ENCODE data around the gene YIPF1. TPM values are rescaled to one million over a fixed set of nuclear protein-coding genes. Genes with fewer than 3 reads are reported as not detected.

Gene YIPF1
- polyA plus RNA-seq (ENCODE audit: insufficient read length in 4 of 4), result 10 to 100 TPM; 34.7 to 37.5 (median 36.6) TPM

DNA sequence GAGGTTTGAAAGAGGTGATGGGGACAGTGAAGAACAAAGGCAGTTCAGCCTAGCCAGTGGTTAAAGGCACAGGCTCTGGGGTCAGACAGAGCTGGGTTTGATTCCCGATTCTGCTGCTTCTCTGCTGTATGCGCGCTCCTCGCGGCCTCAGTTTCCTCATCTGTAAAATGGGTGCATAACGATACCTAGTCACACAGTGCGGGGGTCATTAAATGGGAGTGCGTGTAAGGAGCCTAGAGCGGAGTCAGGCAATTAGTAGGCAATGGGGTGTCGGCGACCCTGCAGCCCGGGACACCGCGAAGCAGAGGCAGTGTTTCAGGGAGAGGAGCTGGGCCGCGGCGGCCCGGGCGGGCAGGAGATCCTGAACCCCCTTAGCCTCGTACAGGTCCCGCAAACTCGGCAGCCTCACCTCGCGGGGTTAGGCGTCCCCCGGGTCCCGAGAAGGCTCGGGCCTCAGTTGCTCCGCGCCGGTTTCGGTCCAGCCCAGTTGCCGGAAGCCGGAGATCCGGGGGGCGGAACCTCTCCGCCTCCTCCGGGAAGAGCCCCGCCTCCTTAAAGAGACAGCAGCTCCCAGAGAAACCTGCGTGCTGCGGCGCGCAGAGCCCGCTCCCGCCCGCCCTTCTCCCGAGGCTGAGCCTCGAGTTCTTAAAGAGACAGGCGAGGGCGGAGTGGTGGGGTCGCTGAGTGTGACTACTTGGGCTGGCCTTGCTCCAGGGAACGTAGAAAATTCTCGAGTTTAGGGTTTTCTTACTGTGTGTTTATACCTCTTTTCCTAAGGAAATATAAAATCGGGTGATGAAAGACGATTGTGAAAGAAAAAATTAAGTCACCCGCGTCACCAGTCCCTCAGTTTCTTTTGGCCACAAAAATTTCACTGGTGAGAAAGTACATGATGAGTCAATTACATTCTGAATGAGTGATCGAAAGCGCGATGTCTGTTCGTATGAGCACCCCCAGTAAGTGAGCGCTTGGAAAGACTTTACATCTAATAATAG lies at the start of gene YIPF1:
Gene YIPF1, minus strand, starts transcription at position 494 of the 995 bp plus-strand sequence. CDS start 860 bp downstream, outside the sequence.
- DNase-seq (ENCODE audit: low read depth in 4 of 4, low spot score in 3 of 4), result peak; percentile 73 to 81 (median 75)

DNA sequence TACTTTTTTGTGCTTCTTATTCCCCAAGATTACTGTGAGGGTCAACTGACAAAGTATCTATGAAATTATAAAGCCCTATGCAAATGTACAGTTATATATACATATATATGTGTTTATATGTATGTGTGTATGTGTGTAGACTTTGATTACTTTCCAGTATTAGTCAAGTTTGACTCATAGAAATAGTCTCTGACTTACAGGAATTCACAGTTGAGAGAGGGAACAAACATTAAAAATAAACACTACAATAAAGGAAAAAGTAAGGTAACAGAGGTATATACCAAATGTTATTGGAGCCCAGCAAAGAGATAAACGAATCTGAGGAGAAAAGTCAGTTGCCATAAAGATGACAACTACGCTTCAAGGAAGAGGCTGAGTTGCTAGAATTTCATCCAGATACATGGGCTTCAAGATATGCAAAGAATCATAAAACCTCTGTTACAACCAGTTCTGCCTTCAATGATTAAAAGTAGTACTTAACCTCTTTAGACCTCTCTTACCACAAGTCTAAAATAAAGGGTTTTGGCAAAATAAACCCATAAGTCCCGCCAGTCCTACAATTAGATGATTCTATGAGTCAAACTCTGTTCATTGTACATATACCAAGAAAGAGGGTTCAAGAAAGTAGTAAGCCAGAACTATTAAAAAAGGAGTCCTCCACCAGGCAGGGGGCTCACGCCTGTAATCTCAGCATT lies 48.7 kb upstream of the YIPF1 start:
- no peak for DNase-seq (ENCODE audit: low read depth in 4 of 4, low spot score in 3 of 4)

DNA sequence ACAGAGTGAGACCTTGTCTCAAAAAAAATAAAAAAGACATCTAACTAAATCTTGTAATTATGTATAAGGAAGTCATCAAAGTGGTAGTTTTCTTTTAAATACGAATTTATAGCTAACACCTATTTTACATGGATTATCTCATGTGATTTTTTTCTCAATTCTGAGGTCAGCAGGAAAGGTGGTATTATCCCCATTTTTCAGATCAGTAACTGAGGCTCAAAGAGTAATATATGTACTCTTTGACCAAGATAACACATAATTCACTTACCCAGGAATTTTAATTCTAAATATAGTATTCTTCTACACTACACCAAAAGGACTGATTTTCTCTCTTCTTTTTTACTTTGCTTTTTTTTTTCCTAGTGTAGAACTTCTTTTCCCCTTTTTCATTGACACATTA lies 46.8 kb upstream of the YIPF1 start:
- DNase-seq (ENCODE audit: low read depth in 4 of 4, low spot score in 3 of 4), result no peak

DNA sequence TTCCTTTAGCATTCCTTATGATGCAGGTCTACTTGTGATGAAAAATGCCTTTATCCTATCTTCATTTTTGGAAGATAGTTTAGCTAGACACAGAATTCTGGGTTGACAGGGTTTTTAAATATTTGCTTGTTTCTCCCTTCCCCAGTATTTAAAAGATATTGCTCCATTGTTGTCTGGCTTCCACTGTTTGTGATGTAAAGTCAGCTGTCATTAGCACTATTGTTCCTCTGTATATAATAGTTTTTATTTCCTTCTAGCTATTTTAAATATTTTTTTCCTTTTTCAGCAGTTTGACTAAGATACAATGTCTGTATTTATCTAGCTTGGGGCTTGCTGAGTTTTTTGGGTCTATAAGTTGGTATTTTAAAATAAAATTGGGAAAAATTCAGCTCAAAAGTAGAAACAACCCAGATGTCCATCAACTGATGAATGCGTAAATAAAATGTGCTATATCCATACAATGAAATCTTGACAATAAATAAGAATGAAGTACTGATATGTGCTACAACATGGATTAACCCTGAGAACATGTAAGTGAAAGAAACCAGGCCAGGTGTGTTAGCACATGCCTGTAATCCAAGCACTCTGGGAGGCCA lies 44.7 kb upstream of the YIPF1 start:
- no peak for DNase-seq (ENCODE audit: low read depth in 4 of 4, low spot score in 3 of 4)

DNA sequence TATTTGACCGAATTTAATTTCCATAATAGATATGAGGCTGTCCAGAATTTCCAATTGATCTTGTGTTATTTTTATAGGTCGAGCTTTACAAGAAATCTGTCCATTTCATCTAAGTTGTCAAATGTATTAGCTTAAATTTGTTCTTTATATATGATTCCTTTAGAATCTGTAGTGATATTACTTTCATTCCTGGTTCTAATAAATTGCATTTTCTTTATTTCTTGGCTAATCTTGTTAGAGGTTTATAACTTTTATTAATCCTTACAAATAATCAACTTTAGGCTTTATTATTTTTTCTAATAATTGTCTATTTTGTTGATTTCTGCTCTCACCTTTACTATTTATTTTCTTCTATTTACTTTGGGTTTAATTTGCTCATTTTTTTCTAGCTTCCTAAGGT lies 41.9 kb upstream of the YIPF1 start:
- no peak for DNase-seq (ENCODE audit: low read depth in 4 of 4, low spot score in 3 of 4)

DNA sequence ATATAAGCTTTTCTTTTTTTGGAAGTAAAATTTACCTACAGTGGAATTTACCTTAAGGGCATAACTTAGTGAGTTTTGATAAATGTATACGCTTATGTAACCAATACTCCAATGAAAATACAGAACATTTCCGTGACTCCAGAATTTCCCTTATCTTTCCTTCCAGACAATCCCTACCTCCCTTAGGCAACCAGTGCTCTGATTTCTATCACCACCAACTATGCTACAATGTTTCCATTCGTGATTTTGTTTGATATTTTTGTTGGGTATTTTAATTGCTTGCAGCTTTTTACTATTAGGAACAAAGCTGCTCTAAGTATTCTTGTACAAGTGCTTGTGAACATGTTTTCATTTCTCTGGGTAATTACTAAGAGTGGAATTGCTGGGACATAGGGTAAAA lies 41.3 kb upstream of the YIPF1 start:
- DNase-seq (ENCODE audit: low read depth in 4 of 4, low spot score in 3 of 4), result no peak

DNA sequence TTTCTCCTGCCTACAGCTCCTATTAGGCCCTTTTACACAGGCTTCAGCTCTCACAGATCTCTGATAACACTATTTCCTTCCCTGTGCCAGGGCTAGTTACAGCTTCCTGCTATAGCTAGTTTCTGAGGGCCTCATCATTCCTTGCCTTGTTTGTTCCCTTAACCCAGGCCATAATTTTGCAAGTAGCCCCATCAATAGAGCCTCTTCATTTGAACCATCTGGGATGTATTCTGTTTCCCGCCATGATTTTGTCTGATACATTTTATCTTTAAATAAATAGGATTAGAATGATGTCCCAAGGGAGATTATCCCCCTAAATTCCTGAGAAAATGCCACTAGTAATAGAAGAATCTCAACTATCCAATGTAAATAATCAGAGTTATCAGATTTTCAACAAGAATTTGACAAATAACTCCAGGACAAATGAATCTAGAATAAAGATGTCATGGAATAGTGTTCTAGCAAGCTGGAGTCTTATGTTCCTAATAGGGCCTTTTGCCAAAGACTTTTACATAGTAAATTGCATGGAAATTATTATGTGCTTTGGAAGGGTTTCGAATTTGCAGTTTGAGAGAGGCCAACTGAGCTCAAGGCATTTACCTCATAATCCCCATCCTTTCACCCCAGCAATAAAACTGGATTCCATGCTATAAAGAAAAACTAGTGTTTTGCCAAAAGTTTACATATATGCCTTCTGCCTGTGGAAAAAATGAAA lies 39.8 kb upstream of the YIPF1 start:
- DNase-seq (ENCODE audit: low read depth in 4 of 4, low spot score in 3 of 4), result peak in 1 of 4 donors; percentile 34

DNA sequence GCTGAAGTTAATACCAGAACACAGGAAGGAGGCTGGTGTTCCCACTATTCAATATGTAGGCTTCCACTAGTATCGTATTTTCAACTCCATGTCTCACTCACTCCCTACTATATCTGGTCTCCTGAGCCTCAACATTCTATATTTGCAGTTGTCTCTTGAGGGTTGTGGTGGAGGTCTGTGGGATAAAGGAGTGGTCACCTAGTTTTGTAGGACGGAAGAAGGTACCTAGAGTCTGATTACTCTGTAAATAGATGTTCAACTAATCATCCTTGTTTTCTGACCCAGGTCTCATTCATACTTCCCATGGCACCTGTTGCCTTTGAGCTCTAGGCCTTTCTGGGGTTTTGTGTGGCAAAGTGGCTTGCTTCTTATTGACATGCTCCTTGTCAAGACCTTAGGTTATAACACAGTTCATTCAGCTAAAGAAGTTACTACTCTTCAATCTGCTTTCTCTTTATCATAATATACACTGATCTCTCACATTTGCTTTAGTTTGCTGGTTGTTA lies 37.8 kb upstream of the YIPF1 start:
- DNase-seq (ENCODE audit: low read depth in 4 of 4, low spot score in 3 of 4), result no peak

DNA sequence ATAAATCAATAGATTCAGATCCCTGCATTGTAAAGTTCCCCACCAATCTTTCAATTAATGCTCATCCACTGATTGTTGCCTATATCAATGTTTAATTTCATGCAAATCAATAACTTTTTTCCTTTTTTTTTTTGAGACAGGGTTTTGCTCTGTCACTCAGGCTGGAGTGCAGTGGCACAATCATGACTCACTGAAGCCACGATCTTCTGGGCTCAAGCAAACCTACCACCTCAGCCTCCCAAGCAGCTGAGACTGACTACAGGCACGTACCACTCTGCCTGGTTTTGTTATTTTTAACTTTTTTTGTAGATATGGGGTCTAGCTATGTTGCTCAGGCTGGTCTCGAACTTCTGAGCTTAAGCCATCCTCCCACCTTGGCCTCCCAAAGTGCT lies 30.1 kb upstream of the YIPF1 start:
- DNase-seq (ENCODE audit: low read depth in 4 of 4, low spot score in 3 of 4), result no peak

DNA sequence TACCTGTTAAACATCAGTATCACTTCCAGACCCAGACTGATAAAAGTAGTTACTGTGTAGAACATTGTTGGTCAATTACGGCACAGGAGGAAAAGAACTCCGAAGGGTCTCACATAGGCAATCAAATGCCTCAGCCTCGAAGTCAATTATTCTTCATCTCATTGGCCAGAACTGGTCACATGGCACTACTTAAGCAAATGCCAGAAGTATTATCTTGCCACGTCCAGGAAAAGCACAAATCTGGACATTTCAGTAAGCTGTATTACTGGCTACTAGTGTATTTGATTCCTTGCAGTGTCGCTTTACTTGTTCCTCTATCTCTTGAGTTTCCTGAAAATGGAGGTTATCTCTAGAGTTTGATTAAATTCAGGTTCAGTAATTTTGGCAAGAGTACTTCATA lies 28.7 kb upstream of the YIPF1 start:
- no peak for DNase-seq (ENCODE audit: low read depth in 4 of 4, low spot score in 3 of 4)

DNA sequence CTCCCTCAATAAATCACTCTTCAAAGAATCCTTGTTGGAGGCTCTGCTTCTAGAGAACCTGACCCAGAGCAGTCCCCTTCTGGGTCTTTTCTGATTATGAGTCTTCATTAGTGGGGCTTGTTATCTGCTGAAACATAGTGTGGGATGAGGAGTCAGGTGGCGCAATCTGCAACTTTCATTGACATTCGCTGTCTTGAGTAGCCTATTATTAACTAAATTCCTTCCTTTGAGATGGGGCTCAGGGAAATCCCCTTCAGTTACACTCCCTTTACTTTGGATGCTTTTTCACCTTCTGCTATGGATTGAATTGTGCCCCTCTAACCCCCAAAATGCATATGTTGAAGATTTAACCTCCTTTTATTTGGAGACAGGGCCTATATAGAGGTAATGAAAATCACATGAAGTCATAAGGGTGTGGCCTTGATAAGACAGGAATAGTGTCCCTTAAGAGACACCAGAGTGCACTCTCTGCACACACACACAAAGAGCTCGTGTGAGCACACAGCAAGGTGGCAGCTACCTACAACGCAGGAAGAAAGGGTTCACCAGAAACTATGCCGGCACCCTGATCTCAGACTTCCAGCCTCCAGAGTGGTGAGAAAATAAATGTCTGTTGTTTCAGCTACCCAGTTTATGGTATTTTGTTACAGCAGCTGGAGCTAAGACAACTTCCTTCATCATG lies 23.9 kb upstream of the YIPF1 start:
- no peak for DNase-seq (ENCODE audit: low read depth in 4 of 4, low spot score in 3 of 4)

DNA sequence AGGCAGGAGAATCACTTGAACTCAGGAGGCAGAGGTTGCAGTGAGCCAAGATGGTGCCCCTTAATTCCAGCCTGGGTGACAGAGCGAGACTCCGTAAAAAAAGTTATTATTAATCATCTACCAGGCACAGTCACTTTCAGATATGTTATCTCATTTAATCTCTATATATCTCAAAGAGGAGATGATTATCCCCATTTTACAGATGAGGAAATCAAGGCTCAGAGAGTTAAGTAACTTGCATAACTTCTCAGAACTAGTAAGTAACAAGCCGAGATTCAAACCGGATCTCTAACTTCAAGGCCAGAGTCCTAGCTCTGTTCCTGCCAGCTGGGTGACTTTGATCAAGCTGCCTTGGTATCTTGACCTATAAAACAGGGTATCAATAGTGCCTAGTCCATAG lies 21.8 kb upstream of the YIPF1 start:
- no peak for DNase-seq (ENCODE audit: low read depth in 4 of 4, low spot score in 3 of 4)

DNA sequence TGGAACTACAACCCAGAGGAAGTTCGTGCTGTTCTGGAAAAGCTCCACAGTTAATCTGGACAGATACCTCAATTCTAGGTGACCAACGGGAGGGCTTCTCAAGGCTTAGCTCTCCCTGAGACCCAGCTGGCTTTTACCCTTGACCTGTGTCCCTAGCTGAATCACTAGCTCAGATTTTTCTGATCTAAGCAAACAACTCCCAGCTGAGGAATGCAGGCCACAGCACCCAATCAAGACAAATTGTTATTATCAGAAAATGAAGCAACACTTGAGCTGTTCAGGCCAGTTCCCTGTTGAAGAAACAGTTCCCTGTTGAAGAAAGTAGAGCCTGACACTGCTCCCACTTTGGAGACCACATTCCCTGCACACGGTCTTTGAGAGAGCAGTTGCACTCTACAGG lies 20.3 kb upstream of the YIPF1 start:
- DNase-seq (ENCODE audit: low read depth in 4 of 4, low spot score in 3 of 4), result no peak

DNA sequence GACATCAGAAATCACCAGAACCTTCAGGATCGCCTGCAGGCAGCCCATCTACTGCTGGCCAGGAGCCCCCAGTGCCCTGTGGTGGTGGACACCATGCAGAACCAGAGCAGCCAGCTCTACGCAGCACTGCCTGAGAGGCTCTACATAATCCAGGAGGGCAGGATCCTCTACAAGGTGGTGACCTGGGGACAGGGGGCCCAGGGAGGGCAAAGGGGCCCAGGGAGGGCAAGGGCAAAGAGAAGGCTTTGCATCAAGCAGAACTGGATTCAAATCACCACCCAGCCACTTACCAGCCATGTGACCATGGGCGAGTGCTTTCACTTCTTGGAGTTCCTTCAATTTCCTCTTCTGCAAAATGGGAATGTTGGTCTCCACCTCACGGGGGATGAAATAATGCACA lies 16.5 kb upstream of the YIPF1 start:
- no peak for DNase-seq (ENCODE audit: low read depth in 4 of 4, low spot score in 3 of 4)

DNA sequence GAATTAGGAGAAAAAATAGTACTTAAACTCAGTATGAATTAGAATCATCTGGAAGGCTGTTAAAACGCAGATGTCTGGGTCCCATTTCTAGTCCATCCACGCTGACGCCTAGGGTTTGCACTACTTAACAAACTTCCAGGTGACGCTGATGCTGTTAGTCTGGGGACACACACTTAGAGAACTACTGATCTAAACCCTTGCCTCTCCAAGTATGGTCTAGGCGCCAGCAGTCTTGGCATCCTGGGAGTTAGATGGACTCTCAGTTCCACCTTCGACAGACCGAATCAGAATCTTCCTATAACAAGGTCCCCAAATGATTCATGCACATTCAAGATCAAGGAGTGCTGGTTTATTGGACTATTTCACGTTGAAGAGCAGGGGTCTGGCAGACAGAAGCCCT lies 15.9 kb upstream of the YIPF1 start:
- DNase-seq (ENCODE audit: low read depth in 4 of 4, low spot score in 3 of 4), result no peak

DNA sequence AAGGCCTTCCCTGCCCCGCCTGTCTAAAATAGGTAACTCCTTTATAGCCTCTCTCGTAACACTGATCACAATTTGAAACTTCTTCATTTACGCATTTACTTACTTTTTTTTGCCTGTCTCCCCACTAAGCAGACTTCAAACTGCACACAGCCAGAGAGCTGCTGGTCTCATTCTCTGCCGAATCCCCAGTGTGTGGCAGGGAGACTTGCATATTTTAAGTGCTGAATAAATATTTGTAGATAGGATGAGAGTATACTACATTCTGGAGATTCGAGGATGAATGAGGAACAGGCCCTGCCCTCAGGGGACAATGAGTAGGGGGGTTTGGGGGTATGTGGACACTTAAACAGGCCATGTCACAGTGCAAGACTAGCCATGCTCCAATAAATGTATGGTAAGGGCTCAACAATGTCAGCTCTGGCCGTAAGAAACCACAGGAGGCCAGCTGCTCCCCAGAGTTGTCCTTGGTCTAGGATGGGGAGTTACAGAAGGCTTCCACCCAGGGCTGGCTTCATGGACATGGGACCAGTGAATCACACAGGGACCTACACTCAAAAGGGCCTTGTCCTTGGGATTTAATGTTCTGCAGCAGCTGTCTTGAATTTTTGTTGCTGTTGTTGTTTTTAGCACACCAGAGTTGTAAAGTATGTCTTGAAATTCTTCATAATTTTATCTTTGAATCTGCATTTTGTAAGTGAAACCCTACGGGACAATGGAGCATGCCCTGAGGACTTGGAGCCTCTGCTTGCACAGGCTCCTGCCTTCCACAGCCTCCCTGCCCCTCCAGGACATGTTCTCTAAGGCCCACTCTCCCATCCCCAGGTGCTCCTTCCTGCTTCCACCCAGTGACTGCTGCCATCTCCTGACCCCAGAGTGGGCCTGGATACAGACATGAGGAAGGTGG lies 12.9 kb upstream of the YIPF1 start:
- no peak for DNase-seq (ENCODE audit: low read depth in 4 of 4, low spot score in 3 of 4)

DNA sequence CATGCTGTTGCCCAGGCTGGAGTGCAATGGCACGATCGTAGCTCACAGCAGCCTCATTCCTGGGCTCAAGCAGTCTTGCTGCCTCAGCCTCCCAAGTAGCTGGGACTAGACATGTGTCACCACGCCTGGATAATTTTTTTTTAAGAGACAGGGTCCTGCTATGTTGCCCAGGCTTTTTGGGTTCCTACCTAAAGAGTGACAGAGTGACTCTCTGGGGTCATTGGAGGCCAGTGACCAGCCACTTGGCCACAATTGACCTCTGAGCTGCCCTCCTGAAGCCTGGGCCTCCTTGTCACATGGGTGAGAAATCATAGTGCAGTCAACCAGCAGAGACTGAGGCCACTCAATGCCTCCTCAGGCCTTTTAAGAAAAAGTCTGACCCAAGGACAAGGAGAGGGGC lies 10.1 kb upstream of the YIPF1 start:
- no peak for DNase-seq (ENCODE audit: low read depth in 4 of 4, low spot score in 3 of 4)

DNA sequence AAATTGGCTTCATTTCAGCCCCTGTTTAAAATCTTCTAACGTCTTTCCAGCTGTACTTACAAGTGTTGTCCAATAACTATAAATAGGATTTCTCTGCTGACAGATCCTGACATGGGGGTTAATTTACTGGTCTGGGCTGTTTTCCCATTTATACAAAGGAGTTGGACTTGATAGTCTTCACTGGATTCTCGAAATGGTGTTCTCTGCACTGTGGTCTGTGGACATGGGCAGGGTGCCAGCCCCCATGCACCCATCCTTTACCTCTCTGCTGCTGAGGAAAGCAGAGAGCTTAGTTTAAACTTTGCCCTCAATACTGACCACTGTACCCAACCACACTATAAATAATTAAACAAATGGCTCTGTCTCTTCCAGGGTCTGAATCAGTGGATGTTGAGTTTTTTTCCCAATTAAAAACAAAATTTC lies 9.6 kb upstream of the YIPF1 start:
- peak; percentile 52 to 71 (median 66) for DNase-seq (ENCODE audit: low read depth in 4 of 4, low spot score in 3 of 4)

Data from right renal pelvis (tissue), 4 donors.